ENCODE data around the gene FBXL4.

Gene FBXL4

DNA sequence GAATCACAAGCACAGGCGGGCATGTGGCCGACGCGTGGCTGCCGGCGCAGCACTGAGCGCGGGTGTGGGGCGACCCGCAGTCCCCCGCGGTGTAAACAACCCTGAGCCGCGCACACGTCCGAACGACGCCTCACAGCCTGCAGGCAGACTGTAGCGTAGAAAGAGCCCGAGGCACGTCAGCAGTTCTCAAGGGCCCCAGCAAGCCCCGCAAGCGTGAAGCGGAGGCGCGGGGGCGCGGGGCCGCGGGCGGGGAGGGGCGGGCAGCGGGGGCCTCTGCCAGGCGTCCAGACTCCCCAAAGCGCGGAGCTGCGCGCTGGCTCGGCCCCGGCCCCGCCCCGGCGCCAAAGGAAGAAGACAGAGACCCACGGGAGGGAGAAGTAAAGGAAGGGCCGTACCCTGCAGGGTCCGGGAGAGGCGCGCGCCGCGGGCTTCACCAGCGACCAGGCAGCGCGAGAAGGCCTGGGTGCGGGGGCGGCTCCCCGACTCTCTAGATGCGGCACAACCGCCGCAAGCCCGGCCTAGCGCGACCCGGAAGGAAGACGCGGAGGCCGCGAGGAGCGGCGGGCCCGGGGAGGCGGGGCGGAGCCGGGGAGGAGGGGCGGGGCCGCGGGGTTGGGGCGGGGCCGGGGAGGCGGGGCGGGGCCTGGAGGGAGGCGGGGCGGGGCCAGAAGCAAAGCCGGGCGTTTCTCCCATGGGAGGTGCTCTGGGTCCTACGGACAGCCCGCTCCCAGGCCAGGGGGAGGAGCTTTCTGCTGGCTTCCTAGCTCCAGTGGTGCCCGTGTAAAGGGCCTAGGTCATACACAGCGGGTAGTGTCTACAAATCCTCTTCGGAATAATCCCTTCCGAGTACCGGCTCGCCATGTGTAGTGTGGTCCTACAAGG, at the start of gene FBXL4:
Gene FBXL4 (minus strand): TSS at position 536 of the 882 bp plus-strand sequence. CDS start 20,958 bp downstream, outside the sequence.
- DNase-seq (ENCODE audit: low read depth): peak; percentile 60

DNA sequence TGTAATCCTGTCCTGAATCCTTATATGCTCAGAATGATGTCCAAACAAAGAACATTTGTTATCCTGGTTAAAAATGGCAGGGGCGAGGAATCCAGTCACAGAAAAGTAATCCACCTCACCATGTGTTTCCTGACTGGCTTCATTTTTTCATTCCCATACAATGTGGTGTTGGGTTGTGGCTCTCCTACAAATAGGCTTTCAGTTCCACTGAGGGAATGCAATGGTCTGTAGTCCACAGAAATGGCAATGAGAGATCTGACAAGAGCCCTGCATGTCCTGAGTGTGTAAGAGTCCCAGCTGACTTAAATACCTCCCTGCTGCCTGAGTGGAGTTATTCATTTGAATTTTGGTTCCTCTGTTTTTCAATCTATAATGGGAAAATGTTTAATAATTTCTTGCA, 47.4 kb upstream of the FBXL4 start:
- DNase-seq (ENCODE audit: low read depth): no peak

GRCh38 chr6:98992535-98992934, 44.8 kb upstream of the FBXL4 start:
- no peak for DNase-seq (ENCODE audit: low read depth)

DNA sequence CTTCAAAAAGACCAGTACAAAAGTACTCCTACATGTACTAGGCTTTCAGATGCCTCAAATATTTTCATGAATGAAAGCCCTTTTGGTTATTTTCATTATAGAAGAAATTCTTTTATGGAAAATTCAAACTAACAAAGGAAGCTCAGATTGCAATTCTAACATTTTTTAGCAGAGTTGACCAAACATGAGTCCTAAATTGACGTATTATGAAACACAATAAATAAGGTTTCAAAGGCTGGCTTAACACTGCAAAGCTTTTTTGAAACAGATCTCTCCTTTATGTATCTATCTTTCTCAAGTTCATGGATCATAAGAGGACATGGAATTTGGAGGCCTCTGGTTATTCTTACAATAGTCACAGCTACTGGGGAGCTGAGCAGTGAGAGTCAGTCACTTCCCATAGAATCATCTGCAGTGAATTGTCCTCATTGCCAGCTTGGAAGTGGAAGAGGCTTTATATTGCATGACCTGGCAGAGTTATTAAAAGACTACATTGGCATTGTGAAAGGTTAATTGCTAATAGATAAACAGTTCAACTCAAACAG, 38.4 kb upstream of the FBXL4 start:
- no peak for DNase-seq (ENCODE audit: low read depth)

GRCh38 chr6:98985391-98985790, 37.6 kb upstream of the FBXL4 start:
- no peak for DNase-seq (ENCODE audit: low read depth)

GRCh38 chr6:98984121-98984520, 36.4 kb upstream of the FBXL4 start:
- no peak for DNase-seq (ENCODE audit: low read depth)

DNA sequence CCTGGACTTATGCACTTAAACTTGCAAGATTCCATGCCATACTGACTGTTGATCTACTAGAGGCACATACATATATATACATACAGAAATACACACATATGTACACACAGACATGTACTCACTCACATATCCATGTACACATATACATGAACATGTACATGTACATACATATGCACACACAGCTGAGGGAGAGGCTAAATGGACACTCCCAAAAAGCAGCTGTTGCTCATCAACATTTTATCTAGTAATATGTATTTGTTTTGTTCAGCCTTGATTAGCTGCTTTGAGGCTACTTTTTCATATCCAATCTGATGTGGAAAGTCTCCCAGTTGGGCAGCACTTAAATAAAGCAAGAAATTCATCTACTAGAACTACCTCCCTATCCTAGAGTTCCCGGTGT, 33.7 kb upstream of the FBXL4 start:
- DNase-seq (ENCODE audit: low read depth): no peak

GRCh38 chr6:98980819-98981218, 33.1 kb upstream of the FBXL4 start:
- no peak for DNase-seq (ENCODE audit: low read depth)

DNA sequence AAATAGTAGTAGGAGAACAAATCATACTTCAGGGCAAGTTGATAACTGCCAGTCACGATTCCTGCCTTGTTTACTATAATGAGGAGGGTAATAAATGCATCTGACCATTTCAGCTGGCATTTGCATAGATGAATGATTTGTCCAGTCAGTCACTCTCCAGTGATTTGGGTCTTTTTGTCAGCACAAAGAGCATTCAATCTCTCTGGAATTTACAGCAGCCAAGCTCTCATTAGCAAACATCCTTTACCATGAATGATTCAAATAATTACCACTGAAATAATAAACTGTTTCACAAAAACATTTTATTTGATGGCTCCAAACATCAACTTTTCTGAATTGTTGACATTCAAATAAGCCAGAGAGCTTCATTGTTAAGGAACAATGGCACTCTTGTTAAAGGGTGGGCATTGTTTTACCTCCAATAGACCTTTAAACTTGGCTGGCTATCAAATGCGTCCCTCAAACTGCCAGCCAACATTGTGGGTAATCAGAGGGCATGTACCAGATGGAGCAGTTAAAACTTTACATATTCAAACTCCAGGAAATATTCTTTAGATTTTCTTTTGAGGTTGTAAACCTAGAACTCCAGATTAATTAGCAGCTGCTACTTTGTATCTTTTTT, 30.0 kb upstream of the FBXL4 start:
- no peak for DNase-seq (ENCODE audit: low read depth)

DNA sequence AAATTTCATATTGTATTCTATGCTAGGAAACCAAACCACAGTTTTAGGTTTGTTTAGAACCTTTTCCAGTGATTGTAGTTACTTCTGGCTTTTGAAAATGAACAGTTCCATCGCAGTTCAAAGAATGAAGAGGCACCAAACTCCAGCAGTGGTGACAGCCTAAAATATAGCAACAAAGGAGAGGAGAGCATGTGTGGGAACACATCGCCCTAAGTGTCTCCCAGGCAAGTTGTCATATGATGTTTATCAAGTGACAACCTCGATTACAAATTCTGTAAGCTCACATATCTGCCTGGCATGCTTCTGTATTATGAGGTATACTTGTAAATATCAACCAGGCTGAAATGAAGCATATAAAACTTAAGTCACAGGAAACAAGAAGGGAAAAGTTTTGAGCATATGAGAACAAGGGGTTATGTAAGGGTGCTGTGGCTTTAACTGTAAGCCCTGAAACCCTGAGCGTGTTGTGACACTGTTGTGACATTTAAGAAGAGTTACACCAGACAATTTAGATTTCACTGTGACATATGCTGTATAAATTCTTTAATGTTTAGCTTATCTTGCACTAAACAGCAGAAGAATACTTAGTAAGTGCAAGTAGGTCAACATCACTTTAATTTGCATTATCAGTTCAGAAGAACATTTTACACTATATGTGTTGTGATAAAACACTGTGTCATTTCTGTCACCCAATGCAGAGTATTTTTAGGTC, 29.1 kb upstream of the FBXL4 start:
- DNase-seq (ENCODE audit: low read depth): no peak

DNA sequence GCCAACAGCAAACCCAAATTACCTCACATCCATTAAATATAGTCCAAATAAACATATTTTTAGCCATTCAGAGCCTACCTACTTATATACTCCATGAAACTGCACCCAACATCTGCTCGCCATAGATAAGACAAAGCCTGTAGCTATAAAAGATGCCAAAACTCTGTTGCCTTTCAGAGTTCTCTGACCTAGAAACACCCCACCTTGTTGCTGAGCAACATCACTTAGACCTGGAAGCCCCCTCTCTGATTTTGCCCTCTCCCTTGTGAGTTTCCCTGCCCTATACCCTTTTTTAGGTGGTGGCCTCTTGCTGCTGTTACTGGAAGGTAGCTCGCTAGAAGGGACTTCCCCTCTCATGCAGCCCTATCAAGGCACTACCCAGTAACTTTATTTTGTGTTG, 27.7 kb upstream of the FBXL4 start:
- no peak for DNase-seq (ENCODE audit: low read depth)

- no peak for DNase-seq (ENCODE audit: low read depth)
These were observed 26.6 kb upstream of the FBXL4 start for GRCh38 chr6:98974309-98974708.

DNA sequence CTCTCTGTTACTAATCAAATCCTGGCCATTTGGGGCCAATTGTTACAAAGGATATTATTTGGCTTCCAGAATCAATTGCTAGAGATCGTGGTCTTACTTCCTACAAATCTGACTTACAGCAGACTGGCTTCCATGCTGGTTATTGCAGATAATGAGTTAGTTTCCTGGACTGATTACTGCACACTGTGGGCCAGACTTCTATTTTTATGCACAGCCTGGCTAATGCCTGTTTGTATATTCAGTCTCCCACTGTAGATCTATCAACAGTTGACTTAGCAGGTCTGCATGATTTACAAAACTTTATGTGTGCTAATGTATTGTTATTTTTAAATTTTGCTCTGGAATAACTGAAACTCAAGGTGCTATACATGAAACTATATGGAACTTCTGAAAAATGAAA, 25.8 kb upstream of the FBXL4 start:
- DNase-seq (ENCODE audit: low read depth): no peak

- no peak for DNase-seq (ENCODE audit: low read depth)
These were observed 23.6 kb upstream of the FBXL4 start for GRCh38 chr6:98971303-98971702.

DNA sequence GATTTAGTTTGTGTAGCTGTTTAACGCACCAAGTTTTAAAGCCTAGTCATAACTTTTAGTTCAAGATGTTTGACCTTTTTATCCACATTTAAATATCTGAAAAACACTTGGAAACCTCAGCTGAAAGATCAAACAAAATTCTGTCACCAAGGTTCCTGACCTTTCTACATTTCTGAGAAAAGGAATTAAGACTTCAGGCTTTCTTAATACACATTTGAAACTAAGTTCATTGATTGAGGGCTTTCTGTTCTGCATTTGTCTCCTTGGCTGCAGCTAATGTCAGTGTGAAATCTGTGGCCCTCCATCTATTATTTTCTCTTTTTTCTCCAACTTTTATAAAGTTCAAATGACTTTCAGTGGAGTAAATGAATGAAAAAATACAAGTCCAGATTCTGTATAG, 22.7 kb upstream of the FBXL4 start:
- DNase-seq (ENCODE audit: low read depth): no peak

GRCh38 chr6:98967616-98968015, 19.9 kb upstream of the FBXL4 start:
- no peak for DNase-seq (ENCODE audit: low read depth)

- DNase-seq (ENCODE audit: low read depth): no peak
These were observed 11.9 kb upstream of the FBXL4 start for GRCh38 chr6:98959631-98960030.

DNA sequence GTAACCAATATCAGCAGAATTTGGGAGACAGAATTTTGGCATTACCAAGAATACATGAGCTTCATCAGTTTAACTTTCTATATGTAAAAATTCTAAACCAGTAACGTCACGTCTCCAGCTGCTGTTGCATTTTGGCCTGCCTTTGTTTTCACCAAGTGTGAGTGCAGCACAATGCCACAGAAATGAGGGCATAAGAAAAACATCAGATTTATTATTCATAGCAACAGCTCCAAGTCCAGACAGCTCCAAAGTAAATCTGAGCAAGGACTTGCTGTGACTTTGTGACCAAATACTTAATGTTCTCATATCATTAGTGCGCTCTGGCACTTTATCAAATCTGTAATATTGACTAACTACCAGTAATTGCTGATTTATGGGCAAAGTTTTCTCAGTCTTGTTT, 11.0 kb upstream of the FBXL4 start:
- no peak for DNase-seq (ENCODE audit: low read depth)

- no peak for DNase-seq (ENCODE audit: low read depth)
These were observed 9.7 kb upstream of the FBXL4 start for GRCh38 chr6:98957450-98957849.

DNA sequence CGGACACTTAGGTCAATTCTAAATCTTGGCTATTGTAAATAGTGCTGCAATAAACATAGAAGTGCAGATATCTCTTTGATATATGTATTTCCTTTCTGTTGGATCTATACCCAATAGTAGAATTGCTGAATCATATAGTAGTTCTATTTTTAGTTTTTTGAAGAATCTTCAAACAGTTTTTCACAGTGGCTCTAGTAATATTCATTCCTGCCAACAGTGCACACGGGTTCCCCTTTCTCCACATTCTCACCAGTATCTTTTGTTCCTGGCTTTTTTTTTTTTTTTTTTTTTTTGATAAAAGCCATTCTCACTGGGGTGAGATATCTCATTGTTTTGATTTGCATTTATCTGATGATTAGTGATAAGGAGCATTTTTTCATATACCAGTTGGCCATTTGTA, 1.8 kb upstream of the FBXL4 start:
- no peak for DNase-seq (ENCODE audit: low read depth)

DNA sequence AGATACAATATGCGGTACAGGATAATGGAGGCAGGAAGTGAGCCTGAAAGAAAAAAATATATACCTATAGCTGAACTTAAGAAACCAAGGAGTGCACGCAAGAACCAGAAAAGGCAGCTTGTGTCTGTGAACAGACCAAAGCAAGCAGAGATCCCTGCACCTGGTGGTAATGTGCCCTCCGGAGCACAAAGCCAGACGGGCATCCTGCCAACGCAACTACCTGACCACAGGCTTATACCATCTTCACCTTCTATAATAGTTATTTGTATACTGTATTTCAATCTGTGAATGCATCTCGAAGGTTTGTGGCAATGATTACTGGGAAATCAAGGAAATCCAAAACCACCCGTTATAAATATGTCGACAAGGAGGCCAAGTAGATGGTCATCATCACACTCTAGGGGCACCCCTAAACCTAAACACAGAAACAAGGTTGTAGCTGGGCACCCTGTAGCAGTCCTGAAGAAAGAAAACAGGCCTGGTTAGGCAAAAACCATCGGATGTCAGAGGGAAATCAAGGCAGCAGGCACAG, 801 bp downstream of the FBXL4 start:
- DNase-seq (ENCODE audit: low read depth): no peak

DNA sequence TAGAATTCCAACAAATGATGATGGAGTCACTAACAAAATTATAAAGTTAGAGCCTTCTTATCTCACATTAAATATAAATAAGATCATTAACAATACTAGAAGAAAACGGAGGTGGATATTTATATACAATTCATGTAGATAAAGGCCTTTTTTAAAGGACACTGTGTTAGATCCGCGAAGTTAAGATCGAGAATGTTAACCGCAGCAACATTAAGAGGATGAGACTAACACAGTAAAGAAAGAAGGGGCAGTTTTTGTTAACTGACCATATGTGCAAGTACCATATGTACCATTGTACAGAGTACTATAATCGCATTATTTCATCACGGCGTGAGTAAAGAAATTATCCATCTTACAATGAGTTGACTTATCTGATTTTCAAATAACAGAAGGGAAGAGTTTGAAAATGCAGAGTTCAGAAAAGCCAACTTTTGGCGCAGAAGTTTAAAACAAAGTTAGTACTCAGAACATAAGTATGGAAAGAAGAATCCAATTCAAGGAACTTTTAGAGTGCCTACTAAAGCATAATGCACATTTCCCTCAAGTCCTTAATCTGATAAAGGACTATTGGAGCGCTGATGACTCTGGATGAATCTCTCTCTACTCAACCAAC, 1.4 kb downstream of the FBXL4 start:
- DNase-seq (ENCODE audit: low read depth): no peak
